ENCODE measurements around the gene ZPBP.

Gene ZPBP

DNA sequence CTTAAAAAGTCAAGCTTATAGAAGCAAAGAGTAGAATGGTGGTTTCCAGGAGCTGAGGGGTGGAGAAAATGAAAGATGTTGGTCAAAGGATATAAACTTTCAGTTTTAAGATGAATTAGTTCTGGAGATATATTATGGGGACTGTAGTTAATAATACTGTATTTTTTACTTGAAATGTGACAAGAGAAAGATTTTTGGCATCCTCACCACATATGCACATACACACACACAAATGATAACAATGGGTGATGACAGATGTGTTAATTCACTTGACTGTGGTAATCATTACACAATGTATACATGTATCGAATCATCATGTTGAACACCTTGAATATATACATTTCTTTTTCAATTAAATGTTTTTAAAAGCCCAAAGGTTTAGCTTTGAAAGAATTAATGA lies 32.7 kb upstream of the ZPBP start:
- Histone ChIP-seq H3K27ac (replicated peaks) (no peak overlapping the region), H3K4me3 (replicated peaks; ENCODE audit: insufficient read depth, low read length) (no peak overlapping the region), H3K27me3 (ENCODE audit: insufficient read depth, poor library complexity, severe bottlenecking) (peaks cover 2% of the 10 kb centered on the region)
- TF ChIP-seq, protein P1, sequence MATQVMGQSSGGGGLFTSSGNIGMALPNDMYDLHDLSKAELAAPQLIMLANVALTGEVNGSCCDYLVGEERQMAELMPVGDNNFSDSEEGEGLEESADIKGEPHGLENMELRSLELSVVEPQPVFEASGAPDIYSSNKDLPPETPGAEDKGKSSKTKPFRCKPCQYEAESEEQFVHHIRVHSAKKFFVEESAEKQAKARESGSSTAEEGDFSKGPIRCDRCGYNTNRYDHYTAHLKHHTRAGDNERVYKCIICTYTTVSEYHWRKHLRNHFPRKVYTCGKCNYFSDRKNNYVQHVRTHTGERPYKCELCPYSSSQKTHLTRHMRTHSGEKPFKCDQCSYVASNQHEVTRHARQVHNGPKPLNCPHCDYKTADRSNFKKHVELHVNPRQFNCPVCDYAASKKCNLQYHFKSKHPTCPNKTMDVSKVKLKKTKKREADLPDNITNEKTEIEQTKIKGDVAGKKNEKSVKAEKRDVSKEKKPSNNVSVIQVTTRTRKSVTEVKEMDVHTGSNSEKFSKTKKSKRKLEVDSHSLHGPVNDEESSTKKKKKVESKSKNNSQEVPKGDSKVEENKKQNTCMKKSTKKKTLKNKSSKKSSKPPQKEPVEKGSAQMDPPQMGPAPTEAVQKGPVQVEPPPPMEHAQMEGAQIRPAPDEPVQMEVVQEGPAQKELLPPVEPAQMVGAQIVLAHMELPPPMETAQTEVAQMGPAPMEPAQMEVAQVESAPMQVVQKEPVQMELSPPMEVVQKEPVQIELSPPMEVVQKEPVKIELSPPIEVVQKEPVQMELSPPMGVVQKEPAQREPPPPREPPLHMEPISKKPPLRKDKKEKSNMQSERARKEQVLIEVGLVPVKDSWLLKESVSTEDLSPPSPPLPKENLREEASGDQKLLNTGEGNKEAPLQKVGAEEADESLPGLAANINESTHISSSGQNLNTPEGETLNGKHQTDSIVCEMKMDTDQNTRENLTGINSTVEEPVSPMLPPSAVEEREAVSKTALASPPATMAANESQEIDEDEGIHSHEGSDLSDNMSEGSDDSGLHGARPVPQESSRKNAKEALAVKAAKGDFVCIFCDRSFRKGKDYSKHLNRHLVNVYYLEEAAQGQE (IDR thresholded peaks at IDR 0.05; ENCODE audit: insufficient replicate concordance, low read depth), result no peak
- TF ChIP-seq GABPA (IDR thresholded peaks at IDR 0.05; ENCODE audit: low read depth), result no peak
- TF ChIP-seq POLR2AphosphoS5 (IDR thresholded peaks at IDR 0.05; ENCODE audit: low read depth), result no peak
- no peak for TF ChIP-seq CTCF (IDR thresholded peaks at IDR 0.05; ENCODE audit: insufficient read depth, low read length)
- no peak for TF ChIP-seq SPI1 (IDR thresholded peaks at IDR 0.05; ENCODE audit: borderline replicate concordance, low read depth)
- no peak for DNase-seq (ENCODE audit: low read depth in 1 of 2, low spot score in 1 of 2)

- DNase-seq (ENCODE audit: low read depth in 1 of 2, low spot score in 1 of 2), result no peak
- H3K27ac ChIP-seq (replicated peaks), result no peak overlapping the region
- H3K4me3 ChIP-seq (replicated peaks; ENCODE audit: insufficient read depth, low read length), result no peak overlapping the region
- peaks cover 5% of the 10 kb centered on the region for H3K27me3 ChIP-seq (ENCODE audit: insufficient read depth, poor library complexity, severe bottlenecking)
- TF ChIP-seq, protein P1 (IDR thresholded peaks at IDR 0.05; ENCODE audit: insufficient replicate concordance, low read depth), result no peak
- TF ChIP-seq POLR2AphosphoS5 (IDR thresholded peaks at IDR 0.05; ENCODE audit: low read depth) (no peak), SPI1 (IDR thresholded peaks at IDR 0.05; ENCODE audit: borderline replicate concordance, low read depth) (no peak), CTCF (IDR thresholded peaks at IDR 0.05; ENCODE audit: insufficient read depth, low read length) (no peak)
These were observed 28.2 kb upstream of the ZPBP start for GRCh38 chr7:50121286-50121685.

DNA sequence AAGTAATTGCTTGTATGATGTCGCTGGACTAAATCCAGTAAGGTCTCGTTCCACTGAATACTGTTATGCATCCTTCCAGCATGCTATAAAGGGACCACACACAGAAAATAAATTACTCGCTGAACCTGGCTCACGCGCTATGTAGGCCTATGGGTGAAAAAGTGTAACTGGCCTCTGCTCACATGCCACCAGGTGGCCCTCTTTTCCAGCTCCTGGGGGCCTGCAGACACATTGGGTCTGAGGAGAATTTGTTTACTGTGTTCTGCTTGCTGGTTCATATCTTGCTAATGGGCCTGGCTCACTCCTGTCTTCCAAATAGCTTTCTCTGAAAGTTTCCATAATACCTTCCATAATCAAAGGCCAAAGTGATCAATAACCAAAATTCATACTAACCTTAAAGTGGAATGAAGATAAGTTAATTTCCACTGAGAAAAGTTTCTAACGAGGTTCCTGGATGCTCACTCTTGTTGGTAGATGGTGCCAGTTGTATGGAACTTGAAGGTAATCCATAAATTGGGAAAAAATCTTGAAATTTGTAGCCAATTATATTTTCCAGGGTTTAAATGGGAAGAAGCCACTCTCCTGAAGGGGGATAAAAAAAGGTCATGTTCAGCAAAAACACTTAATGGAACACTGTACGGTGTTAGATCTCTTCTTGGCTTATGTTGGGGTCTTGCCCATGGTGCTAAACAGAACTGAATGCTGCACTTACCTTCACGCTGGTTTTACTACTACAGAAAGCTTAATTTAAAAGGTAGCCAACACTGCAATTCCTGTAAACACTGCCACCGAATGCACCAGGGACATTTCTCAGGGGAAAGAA lies 27.0 kb upstream of the ZPBP start:
- DNase-seq (ENCODE audit: low read depth in 1 of 2, low spot score in 1 of 2), result peak in 1 of 2 experiments; percentile 33
- TF ChIP-seq SPI1 (IDR thresholded peaks at IDR 0.05; ENCODE audit: borderline replicate concordance, low read depth) (no peak), CTCF (IDR thresholded peaks at IDR 0.05; ENCODE audit: insufficient read depth, low read length) (peak; percentile 30)
- Histone ChIP-seq H3K27ac (replicated peaks) (no peak overlapping the region), H3K27me3 (ENCODE audit: insufficient read depth, poor library complexity, severe bottlenecking) (peaks cover 5% of the 10 kb centered on the region), H3K4me3 (replicated peaks; ENCODE audit: insufficient read depth, low read length) (no peak overlapping the region)

DNA sequence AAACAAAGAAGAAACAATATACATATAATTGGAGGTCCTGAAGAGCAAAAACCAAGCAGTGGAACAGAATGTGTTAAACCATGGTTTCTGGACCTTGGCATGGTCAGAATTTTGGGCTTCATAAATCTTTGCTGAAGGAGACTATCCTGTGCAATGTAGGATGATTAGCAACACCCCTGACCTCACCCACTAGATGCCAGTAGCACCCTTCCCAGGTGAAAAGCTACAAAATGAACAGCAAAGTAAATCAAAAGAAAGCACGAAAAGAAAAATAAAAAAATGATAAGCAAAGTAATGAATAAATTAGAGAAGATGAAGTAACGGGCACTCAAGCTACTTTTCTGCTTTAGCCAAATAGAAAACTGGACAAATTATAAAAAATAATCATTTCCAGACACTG lies 19.2 kb upstream of the ZPBP start:
- H3K4me3 ChIP-seq (replicated peaks; ENCODE audit: insufficient read depth, low read length), result no peak overlapping the region
- peaks cover 5% of the 10 kb centered on the region for H3K27me3 ChIP-seq (ENCODE audit: insufficient read depth, poor library complexity, severe bottlenecking)
- TF ChIP-seq, protein P1 (IDR thresholded peaks at IDR 0.05; ENCODE audit: insufficient replicate concordance, low read depth), result no peak
- TF ChIP-seq SPI1 (IDR thresholded peaks at IDR 0.05; ENCODE audit: borderline replicate concordance, low read depth) (no peak), CTCF (IDR thresholded peaks at IDR 0.05; ENCODE audit: insufficient read depth, low read length) (no peak), POLR2AphosphoS5 (IDR thresholded peaks at IDR 0.05; ENCODE audit: low read depth) (no peak), GABPA (IDR thresholded peaks at IDR 0.05; ENCODE audit: low read depth) (no peak)
- no peak for DNase-seq (ENCODE audit: low read depth in 1 of 2, low spot score in 1 of 2)
- H3K27ac ChIP-seq (replicated peaks), result no peak overlapping the region

Data from HL-60 (cell line).